ENCODE measurements around the gene PRDM16. TPM values are rescaled to one million over a fixed set of nuclear protein-coding genes. Genes with fewer than 3 reads are reported as not detected.

PRDM16 gene
- total RNA-seq, 1 experiment from 2014 or later: not detected

DNA sequence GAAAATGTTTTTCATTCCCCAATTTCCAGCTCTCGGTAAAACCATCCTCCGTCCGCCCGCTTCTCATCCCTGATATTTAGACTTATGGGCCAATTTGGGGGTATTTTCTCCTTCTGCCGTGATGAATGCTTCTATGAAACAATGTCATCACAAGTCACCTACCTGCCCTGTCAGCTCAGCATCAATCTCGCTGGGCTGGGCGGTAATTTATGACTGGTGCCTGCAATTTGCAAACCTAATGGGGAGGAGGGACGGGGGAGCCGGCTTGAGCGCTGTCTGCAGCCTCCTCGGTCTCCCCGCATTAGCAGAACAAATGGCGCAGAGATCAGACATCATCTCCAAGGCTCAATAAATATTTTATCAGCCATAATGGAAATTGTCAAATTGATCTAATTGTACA lies 72.1 kb downstream of the PRDM16 start:
- no peaks in the 10 kb centered on the region for H3K36me3 Mint-ChIP-seq (ENCODE audit: insufficient read depth, unreplicated experiment)
- H3K27me3 Mint-ChIP-seq (ENCODE audit: insufficient read depth, unreplicated experiment): no peaks in the 10 kb centered on the region
- no TSS peak for BruUV-seq (replicated peaks)
- H3K9me3 Mint-ChIP-seq (ENCODE audit: unreplicated experiment): peaks cover 1% of the 10 kb centered on the region
- DNase-seq (ENCODE audit: unreplicated experiment): no peak
- TF ChIP-seq, protein P1, sequence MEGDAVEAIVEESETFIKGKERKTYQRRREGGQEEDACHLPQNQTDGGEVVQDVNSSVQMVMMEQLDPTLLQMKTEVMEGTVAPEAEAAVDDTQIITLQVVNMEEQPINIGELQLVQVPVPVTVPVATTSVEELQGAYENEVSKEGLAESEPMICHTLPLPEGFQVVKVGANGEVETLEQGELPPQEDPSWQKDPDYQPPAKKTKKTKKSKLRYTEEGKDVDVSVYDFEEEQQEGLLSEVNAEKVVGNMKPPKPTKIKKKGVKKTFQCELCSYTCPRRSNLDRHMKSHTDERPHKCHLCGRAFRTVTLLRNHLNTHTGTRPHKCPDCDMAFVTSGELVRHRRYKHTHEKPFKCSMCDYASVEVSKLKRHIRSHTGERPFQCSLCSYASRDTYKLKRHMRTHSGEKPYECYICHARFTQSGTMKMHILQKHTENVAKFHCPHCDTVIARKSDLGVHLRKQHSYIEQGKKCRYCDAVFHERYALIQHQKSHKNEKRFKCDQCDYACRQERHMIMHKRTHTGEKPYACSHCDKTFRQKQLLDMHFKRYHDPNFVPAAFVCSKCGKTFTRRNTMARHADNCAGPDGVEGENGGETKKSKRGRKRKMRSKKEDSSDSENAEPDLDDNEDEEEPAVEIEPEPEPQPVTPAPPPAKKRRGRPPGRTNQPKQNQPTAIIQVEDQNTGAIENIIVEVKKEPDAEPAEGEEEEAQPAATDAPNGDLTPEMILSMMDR (IDR thresholded peaks at IDR 0.05; ENCODE audit: unreplicated experiment): no peak
- ChIA-PET CTCF (no interaction called here), POLR2A (no interaction called here)
- intact Hi-C loops (cut with micrococcal nuclease): no loop called here
- no peak overlapping the region for H3K4me3 Mint-ChIP-seq (ENCODE audit: unreplicated experiment)
- no peaks in the 10 kb centered on the region for H3K4me1 Mint-ChIP-seq (ENCODE audit: insufficient read depth, unreplicated experiment)
- no peak overlapping the region for H3K27ac Mint-ChIP-seq (ENCODE audit: low read depth, unreplicated experiment)

DNA sequence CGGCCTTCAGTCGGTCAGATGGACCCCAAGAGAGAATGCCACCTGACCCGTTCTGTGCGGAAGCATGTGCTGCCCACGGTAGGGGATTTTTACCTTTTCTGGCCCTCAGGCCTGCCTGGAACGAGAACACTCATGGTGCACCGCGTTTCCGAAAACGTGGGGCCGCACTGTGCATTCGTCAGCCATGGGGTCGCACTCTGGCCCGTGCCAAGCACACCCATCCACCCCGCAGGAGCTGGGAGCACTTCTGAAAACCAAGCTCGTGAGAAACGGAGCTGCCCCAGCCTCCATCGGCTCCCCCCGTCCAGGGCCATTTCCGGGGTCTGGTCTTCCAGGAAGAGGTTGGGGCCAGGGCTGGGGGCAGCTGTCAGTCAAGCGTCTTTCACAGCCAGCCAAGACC lies 72.8 kb downstream of the PRDM16 start:
- Mint-ChIP-seq H3K36me3 (ENCODE audit: insufficient read depth, unreplicated experiment) (no peaks in the 10 kb centered on the region), H3K27me3 (ENCODE audit: insufficient read depth, unreplicated experiment) (no peaks in the 10 kb centered on the region), H3K9me3 (ENCODE audit: unreplicated experiment) (peaks cover 8% of the 10 kb centered on the region), H3K27ac (ENCODE audit: low read depth, unreplicated experiment) (no peak overlapping the region), H3K4me3 (ENCODE audit: unreplicated experiment) (no peak overlapping the region), H3K4me1 (ENCODE audit: insufficient read depth, unreplicated experiment) (no peaks in the 10 kb centered on the region)
- BruUV-seq (replicated peaks): no TSS peak
- DNase-seq (ENCODE audit: unreplicated experiment): no peak
- ChIA-PET CTCF (interaction anchor here (0.6 kb wide), 1 partner anchor 48 kb away, joined by 3 read pairs; no protein-coding TSS in a partner anchor), POLR2A (no interaction called here)
- TF ChIP-seq, protein P1 (IDR thresholded peaks at IDR 0.05; ENCODE audit: unreplicated experiment): no peak
- intact Hi-C loops (cut with micrococcal nuclease): no loop called here

- POLR2A ChIA-PET: no interaction called here
- Mint-ChIP-seq H3K4me3 (ENCODE audit: unreplicated experiment) (no peak overlapping the region), H3K27ac (ENCODE audit: low read depth, unreplicated experiment) (no peak overlapping the region), H3K36me3 (ENCODE audit: insufficient read depth, unreplicated experiment) (no peaks in the 10 kb centered on the region), H3K9me3 (ENCODE audit: unreplicated experiment) (peaks cover 12% of the 10 kb centered on the region), H3K27me3 (ENCODE audit: insufficient read depth, unreplicated experiment) (no peaks in the 10 kb centered on the region), H3K4me1 (ENCODE audit: insufficient read depth, unreplicated experiment) (no peaks in the 10 kb centered on the region)
- no peak for DNase-seq (ENCODE audit: unreplicated experiment)
- intact Hi-C loops (cut with micrococcal nuclease): no loop called here
- TF ChIP-seq, protein P1 (IDR thresholded peaks at IDR 0.05; ENCODE audit: unreplicated experiment): no peak
- CTCF ChIA-PET: interaction anchor here (0.6 to 0.7 kb wide), 2 partner anchors 48 to 61 kb away, joined by 3 read pairs; no protein-coding TSS in a partner anchor
- BruUV-seq (replicated peaks): no TSS peak
These were observed 73.2 kb downstream of the PRDM16 start for GRCh38 chr1:3142236-3142635.

- intact Hi-C loops (cut with micrococcal nuclease): no loop called here
- CTCF ChIA-PET: interaction anchor here (0.6 to 0.7 kb wide), 2 partner anchors 61 to 375 kb away, joined by 3 to 4 read pairs; no protein-coding TSS in a partner anchor
These were observed 73.7 kb downstream of the PRDM16 start for GRCh38 chr1:3142751-3143150.

More at GRCh38 chr1:3142751-3143150, 73.7 kb downstream of the PRDM16 start:
- Mint-ChIP-seq H3K4me3 (ENCODE audit: unreplicated experiment) (no peak overlapping the region), H3K9me3 (ENCODE audit: unreplicated experiment) (peaks cover 13% of the 10 kb centered on the region), H3K36me3 (ENCODE audit: insufficient read depth, unreplicated experiment) (no peaks in the 10 kb centered on the region), H3K27me3 (ENCODE audit: insufficient read depth, unreplicated experiment) (no peaks in the 10 kb centered on the region), H3K27ac (ENCODE audit: low read depth, unreplicated experiment) (no peak overlapping the region), H3K4me1 (ENCODE audit: insufficient read depth, unreplicated experiment) (no peaks in the 10 kb centered on the region)
- POLR2A ChIA-PET: no interaction called here
- TF ChIP-seq, protein P1 (IDR thresholded peaks at IDR 0.05; ENCODE audit: unreplicated experiment): no peak
- no peak for DNase-seq (ENCODE audit: unreplicated experiment)
- BruUV-seq (replicated peaks): no TSS peak

All from MCF 10A (cell line).